ENCODE data around the gene TRIM26.

The TRIM26 gene

GRCh38 chr6:30162265-30163089, 50.7 kb downstream of the TRIM26 start:
- Histone ChIP-seq H3K27ac (no peak overlapping the region), H3K79me2 (ENCODE audit: insufficient read depth, low read depth) (no peaks in the 10 kb centered on the region), H4K20me1 (ENCODE audit: insufficient read depth) (no peaks in the 10 kb centered on the region), H3K4me2 (no peak overlapping the region), H3K4me3 (IDR thresholded peaks at IDR 0.05; ENCODE audit: insufficient read depth, low read depth, low read length) (no peak overlapping the region), H3K9ac (no peak overlapping the region), H3K4me1 (ENCODE audit: low read depth, poor library complexity, severe bottlenecking) (no peaks in the 10 kb centered on the region), H3K36me3 (ENCODE audit: insufficient read depth) (no peaks in the 10 kb centered on the region), H3K27me3 (ENCODE audit: insufficient read depth, low read depth) (no peaks in the 10 kb centered on the region), H2AFZ (ENCODE audit: low read depth) (no peak overlapping the region)
- TF ChIP-seq, protein P1, sequence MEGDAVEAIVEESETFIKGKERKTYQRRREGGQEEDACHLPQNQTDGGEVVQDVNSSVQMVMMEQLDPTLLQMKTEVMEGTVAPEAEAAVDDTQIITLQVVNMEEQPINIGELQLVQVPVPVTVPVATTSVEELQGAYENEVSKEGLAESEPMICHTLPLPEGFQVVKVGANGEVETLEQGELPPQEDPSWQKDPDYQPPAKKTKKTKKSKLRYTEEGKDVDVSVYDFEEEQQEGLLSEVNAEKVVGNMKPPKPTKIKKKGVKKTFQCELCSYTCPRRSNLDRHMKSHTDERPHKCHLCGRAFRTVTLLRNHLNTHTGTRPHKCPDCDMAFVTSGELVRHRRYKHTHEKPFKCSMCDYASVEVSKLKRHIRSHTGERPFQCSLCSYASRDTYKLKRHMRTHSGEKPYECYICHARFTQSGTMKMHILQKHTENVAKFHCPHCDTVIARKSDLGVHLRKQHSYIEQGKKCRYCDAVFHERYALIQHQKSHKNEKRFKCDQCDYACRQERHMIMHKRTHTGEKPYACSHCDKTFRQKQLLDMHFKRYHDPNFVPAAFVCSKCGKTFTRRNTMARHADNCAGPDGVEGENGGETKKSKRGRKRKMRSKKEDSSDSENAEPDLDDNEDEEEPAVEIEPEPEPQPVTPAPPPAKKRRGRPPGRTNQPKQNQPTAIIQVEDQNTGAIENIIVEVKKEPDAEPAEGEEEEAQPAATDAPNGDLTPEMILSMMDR (conservative IDR thresholded peaks at IDR 0.05; ENCODE audit: low read depth, low read length), result no peak

DNA sequence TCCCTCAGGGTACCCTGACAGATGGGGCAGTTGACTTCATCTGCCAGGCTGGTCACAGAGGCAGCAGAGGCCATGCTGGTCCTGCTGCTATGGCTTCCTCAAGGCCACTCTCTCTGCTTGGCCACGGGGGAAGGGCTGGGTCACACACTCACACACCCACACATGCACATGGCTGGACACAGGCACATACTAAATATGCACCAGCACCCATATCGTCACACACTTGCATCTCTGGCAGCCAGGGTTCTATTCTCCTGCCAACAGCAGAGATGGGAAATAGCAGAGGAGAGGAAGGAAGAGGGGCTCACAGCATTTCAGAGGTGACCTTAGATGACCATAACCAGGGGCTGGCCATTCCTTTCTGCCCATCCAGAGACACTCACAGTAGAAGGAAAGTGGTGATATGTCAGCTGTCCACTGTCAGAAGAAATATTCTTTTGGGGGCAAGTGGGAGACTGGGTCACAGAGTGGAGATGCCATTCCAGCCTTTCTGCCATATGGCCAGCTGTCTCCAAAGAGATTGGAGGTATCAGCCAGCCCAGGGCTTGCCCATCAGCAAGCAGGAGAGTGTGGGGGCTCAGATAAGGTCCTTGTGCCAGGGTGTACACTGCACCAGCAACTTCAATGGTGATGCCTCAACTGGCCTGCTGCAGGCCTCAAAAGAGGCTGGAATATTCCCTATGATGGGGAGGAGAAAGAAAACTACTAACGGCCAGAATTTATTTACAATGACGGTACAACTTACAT, 52.2 kb downstream of the TRIM26 start, which contains the start of gene TRIM10:
Gene TRIM10, minus strand, starts transcription at position 427 of the 747 bp plus-strand sequence. Its CDS starts 353 bp downstream, at position 74.
- Histone ChIP-seq H3K36me3 (ENCODE audit: insufficient read depth) (no peaks in the 10 kb centered on the region), H3K79me2 (ENCODE audit: insufficient read depth, low read depth) (no peaks in the 10 kb centered on the region), H3K4me2 (no peak within 1 kb of the TSS), H4K20me1 (ENCODE audit: insufficient read depth) (no peaks in the 10 kb centered on the region), H3K27me3 (ENCODE audit: insufficient read depth, low read depth) (no peaks in the 10 kb centered on the region), H3K9ac (no peak within 1 kb of the TSS), H3K4me3 (IDR thresholded peaks at IDR 0.05; ENCODE audit: insufficient read depth, low read depth, low read length) (no peak within 1 kb of the TSS), H3K4me1 (ENCODE audit: low read depth, poor library complexity, severe bottlenecking) (peaks cover 3% of the 10 kb centered on the region), H2AFZ (ENCODE audit: low read depth) (no peak within 1 kb of the TSS), H3K27ac (no peak within 1 kb of the TSS)
- TF ChIP-seq, protein P1 (conservative IDR thresholded peaks at IDR 0.05; ENCODE audit: low read depth, low read length), result no peak

DNA sequence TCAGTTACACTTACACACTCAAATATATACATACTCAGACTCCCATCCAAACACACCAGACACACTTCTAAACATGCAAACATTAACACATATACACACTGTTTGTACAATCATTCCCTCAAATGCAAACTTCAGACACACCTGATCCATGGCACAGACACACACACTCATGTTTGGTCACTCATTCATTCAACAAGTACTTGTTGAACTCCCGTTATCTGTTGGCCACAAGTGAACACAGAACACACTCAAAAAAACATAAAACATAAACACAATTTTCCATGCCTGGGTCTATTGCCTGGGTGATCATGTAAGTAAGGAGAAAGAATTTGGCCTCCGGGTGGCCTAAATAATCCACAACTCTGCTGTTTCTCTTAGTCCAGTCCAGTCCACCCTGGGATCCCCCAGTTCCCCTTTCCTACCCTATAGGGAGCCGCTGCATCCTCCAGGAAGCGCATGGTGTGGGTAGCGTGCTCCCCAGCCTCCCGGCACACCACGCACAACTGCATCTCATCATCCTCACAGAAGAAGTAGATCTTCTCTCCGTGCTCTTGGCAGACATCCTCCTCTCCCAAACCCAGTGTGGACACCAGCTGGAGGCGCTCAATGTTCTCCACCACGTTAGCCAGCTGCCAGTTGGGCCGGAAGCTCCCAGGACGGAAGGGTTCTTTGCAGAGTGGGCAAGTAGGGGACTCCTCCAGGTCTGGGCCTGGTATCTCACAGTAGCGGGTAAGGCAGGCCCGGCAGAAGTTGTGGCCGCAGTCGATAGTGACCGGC, 53.0 kb downstream of the TRIM26 start:
- H3K9ac ChIP-seq, result no peak overlapping the region

More for the DNA sequence above, 53.0 kb downstream of the TRIM26 start:
- no peak overlapping the region for H3K4me2 ChIP-seq
- H3K27ac ChIP-seq, result no peak overlapping the region
- H4K20me1 ChIP-seq (ENCODE audit: insufficient read depth), result no peaks in the 10 kb centered on the region
- no peaks in the 10 kb centered on the region for H3K27me3 ChIP-seq (ENCODE audit: insufficient read depth, low read depth)
- TF ChIP-seq, protein P1 (conservative IDR thresholded peaks at IDR 0.05; ENCODE audit: low read depth, low read length), result no peak
- H2AFZ ChIP-seq (ENCODE audit: low read depth), result no peak overlapping the region
- H3K36me3 ChIP-seq (ENCODE audit: insufficient read depth), result no peaks in the 10 kb centered on the region
- H3K79me2 ChIP-seq (ENCODE audit: insufficient read depth, low read depth), result no peaks in the 10 kb centered on the region
- H3K4me3 ChIP-seq (IDR thresholded peaks at IDR 0.05; ENCODE audit: insufficient read depth, low read depth, low read length), result no peak overlapping the region
- peaks cover 3% of the 10 kb centered on the region for H3K4me1 ChIP-seq (ENCODE audit: low read depth, poor library complexity, severe bottlenecking)

Data from KMS-11 (cell line).